HK-2 (cell line): ENCODE data around the gene NFAM1.

Source experiments
- DNase-seq: peaks from one replicate; pipeline ENCODE4 v3.0.0-alpha.2; 2018; ENCODE audit not compliant: unreplicated experiment

Gene NFAM1

DNA sequence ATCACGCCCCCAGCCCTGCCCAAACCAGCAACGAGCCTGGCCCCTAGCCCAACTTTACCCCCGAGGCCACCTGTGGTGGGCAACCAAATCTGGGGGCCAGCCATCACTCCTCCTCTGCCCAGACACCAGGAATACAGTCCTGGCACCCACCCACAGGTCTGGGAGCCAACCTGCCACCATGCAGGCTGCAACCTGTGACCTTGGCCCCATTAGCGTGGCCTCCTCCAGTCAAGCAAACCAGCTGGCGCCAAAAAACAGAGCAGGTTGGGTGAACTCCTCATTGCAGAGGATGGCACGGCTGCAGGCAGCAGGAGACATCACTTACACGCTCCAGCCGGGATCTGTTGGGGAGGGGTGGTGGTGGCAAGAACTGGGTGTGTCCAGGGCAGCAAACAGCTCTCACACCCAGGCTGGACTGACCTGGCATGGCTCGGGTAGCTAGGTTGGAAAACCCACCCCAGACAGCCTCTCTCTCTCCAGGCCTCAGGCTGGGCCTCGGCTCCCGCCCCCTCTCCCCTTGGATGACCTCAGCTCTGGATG is 96.3 kb downstream of the NFAM1 start:
- DNase-seq: no peak

GRCh38 chr22:42334875-42335512 is 97.2 kb downstream of the NFAM1 start:
- no peak for DNase-seq

- DNase-seq: no peak
Measured at GRCh38 chr22:42333544-42333943, 98.7 kb downstream of the NFAM1 start.

GRCh38 chr22:42332089-42332488 is 100.1 kb downstream of the NFAM1 start:
- no peak for DNase-seq

DNA sequence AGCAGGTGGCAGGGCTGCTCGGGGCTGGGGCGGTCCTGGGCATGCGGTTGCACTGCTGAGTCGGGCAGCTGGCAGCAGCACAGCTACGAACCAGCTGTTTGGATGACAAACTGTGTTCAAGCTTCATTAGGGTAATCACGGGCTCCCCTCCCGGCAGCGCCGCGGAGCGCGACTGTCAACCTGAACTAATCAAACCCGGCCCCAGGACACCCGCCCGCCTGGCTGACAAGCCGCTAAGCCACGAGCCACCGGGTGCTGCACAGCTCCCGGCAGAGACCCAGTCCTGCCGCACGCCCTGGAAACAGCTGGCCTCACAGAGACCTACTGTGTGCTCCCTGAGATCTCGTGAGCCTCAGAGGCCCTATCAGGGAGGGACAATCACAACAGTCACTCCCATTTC is 101.2 kb downstream of the NFAM1 start:
- no peak for DNase-seq
